Thyroid gland (tissue), 4 donors: ENCODE results near the gene TSSK6. TPM values are rescaled to one million over a fixed set of nuclear protein-coding genes. Genes with fewer than 3 reads are reported as not detected.
A peak's percentile ranks its signal among the peaks of the same experiment; 100 is the strongest.

Experiments used
- DNase-seq, 2 donors: peaks; one replicate each; pipeline ENCODE4 v3.0.0-alpha.2; 2019
- H3K27ac ChIP-seq, 3 donors: fragments of 200-600 bp; sonication (generic); 1 replicate in 2 of 3; 2 replicates in 1 of 3; pipeline ENCODE4 v1.5.1; 2016 to 2019; ENCODE audit warnings: mild to moderate bottlenecking in 1 of 3, moderate library complexity in 1 of 3
- H3K27me3 ChIP-seq: fragments of 200-600 bp; sonication (generic); one replicate; pipeline ENCODE4 v1.5.1; 2019
- H3K36me3 ChIP-seq, 2 donors: fragments of 200-600 bp; sonication (generic); one replicate each; pipeline ENCODE4 v1.5.1; 2016 to 2019
- H3K4me1 ChIP-seq, 2 donors: fragments of 200-600 bp; sonication (generic); one replicate each; pipeline ENCODE4 v1.5.1; 2017 to 2019
- H3K4me3 ChIP-seq, 3 donors: fragments of 200-600 bp; sonication (generic); replicated peaks in 1 of 3; 1 replicate in 2 of 3; 2 replicates in 1 of 3; pipeline ENCODE4 v1.5.1; 2016; ENCODE audit warnings: mild to moderate bottlenecking in 1 of 3
- H3K9me3 ChIP-seq: fragments of 200-600 bp; sonication (generic); one replicate; pipeline ENCODE4 v1.5.1; 2017
- CTCF ChIP-seq, 6 experiments: fragments of 200-600 bp in 3 of 6; fragments of 450-650 bp in 3 of 6; sonication (generic) in 3 of 6; IDR thresholded peaks; one replicate each; pipeline ENCODE4 v1.5.1; 2016 to 2019; ENCODE audit warnings: antibody characterized with exemption in 6 of 6, mild to moderate bottlenecking in 2 of 6, inconsistent platforms in 1 of 6, moderate library complexity in 1 of 6
- POLR2A ChIP-seq, 2 donors: fragments of 450-650 bp; IDR thresholded peaks; one replicate each; pipeline ENCODE4 v1.6.1; 2017; ENCODE audit warnings: antibody characterized with exemption in 2 of 2, mild to moderate bottlenecking in 2 of 2, moderate library complexity in 1 of 2
- WGBS, 2 donors: methylation state at CpG; one replicate each; pipeline ENCODE4 v1.1.5; 2017; 5-methylcytosine and 5-hydroxymethylcytosine counted together
- intact Hi-C: fragments of 100-400 bp; cut with DNase I; formaldehyde crosslinking; loops from one replicate; pipeline ENCODE4 v1.15.1; 2023
- total RNA-seq, 4 donors: library from RNA; depleted of rRNA; stranded (reverse); fragments of >200 nt; gene quantifications; one replicate each; pipeline ENCODE4 v1.2.3, GENCODE V29; 2016

Gene TSSK6
- total RNA-seq, 4 donors from 2014 or later: 1.8 to 7.7 (median 3.8) TPM

GRCh38 chr19:19466201-19466600 lies 49.1 kb downstream of the TSSK6 start:
- intact Hi-C loops: no loop called here
- no peaks in the 10 kb centered on the region for H3K36me3 ChIP-seq
- no peak for DNase-seq
- TF ChIP-seq POLR2A (IDR thresholded peaks at IDR 0.05) (no peak), CTCF (IDR thresholded peaks at IDR 0.05) (no peak)
- no peaks in the 10 kb centered on the region for H3K9me3 ChIP-seq
- H3K27me3 ChIP-seq: no peaks in the 10 kb centered on the region
- peaks cover 48 to 54% of the 10 kb centered on the region in 2 donors for H3K4me1 ChIP-seq
- peak overlapping the region in 2 of 3 donors; percentile 85 to 93 for H3K27ac ChIP-seq
- H3K4me3 ChIP-seq: no peak overlapping the region
- WGBS, 2 donors: 91% methylated on average over 6 of the region's 6 CpGs

- Histone ChIP-seq H3K36me3 (no peaks in the 10 kb centered on the region), H3K9me3 (no peaks in the 10 kb centered on the region), H3K4me1 (peaks cover 51 to 61% of the 10 kb centered on the region in 2 donors), H3K27ac (peak overlapping the region; percentile 85 to 93 (median 93)), H3K27me3 (no peaks in the 10 kb centered on the region), H3K4me3 (no peak overlapping the region)
- 87 to 88% methylated on average over 10 of the region's 12 CpGs for WGBS, 2 donors
- TF ChIP-seq POLR2A (IDR thresholded peaks at IDR 0.05) (no peak), CTCF (IDR thresholded peaks at IDR 0.05) (no peak)
- intact Hi-C loops: no loop called here
- DNase-seq: peak; percentile 60 to 64
Observed at GRCh38 chr19:19465436-19466070, 49.8 kb downstream of the TSSK6 start.

GRCh38 chr19:19464339-19465098 lies 50.8 kb downstream of the TSSK6 start:
- TF ChIP-seq CTCF (IDR thresholded peaks at IDR 0.05) (no peak), POLR2A (IDR thresholded peaks at IDR 0.05) (no peak)
- Histone ChIP-seq H3K27me3 (no peaks in the 10 kb centered on the region), H3K9me3 (no peaks in the 10 kb centered on the region), H3K4me3 (no peak overlapping the region), H3K27ac (peak overlapping the region; percentile 85 to 93 (median 93)), H3K36me3 (no peaks in the 10 kb centered on the region), H3K4me1 (peaks cover 60 to 71% of the 10 kb centered on the region in 2 donors)
- intact Hi-C loops: no loop called here
- peak; percentile 77 for DNase-seq
- WGBS, 2 donors: 19 to 22% methylated on average over 10 to 13 of the region's 13 CpGs

Other genes with a start within 250 kb of the TSSK6 start
- not detected for gene TM6SF2, start 242.2 kb downstream of the TSSK6 start, total RNA-seq
- gene SUGP1, start 195.0 kb downstream of the TSSK6 start, total RNA-seq: 10 to 100 TPM; 20.0 to 45.1 (median 37.4) TPM
- gene MAU2, start 194.7 kb downstream of the TSSK6 start, total RNA-seq: 10 to 100 TPM; 45.1 to 71.1 (median 68.7) TPM
- 10 to 100 TPM; 33.2 to 82.4 (median 51.8) TPM for gene GATAD2A, start 109.9 kb downstream of the TSSK6 start, total RNA-seq
- gene NDUFA13, start 677 bp upstream of the TSSK6 start, total RNA-seq: 100 to 1,000 TPM in 1 of 4 donors, 10 to 100 TPM in 3; 32.8 to 265 (median 63.6) TPM
- gene YJEFN3, start 13.4 kb upstream of the TSSK6 start, total RNA-seq: 1 to 10 TPM in 3 of 4 donors, not detected in 1; 1.9 to 7.2 (median 2.6) TPM
- gene CILP2, start 22.7 kb upstream of the TSSK6 start, total RNA-seq: 1 to 10 TPM in 3 of 4 donors, under 1 TPM in 1; 0.63 to 4.2 (median 2.4) TPM
- 10 to 100 TPM; 22.5 to 62.4 (median 38.4) TPM for gene PBX4, start 103.1 kb upstream of the TSSK6 start, total RNA-seq
- gene LPAR2, start 112.7 kb upstream of the TSSK6 start, total RNA-seq: 10 to 100 TPM; 10.2 to 35.2 (median 22.9) TPM
- gene GMIP, start 128.1 kb upstream of the TSSK6 start, total RNA-seq: 10 to 100 TPM; 12.9 to 23.5 (median 17.3) TPM
- 100 to 1,000 TPM in 3 of 4 donors, 10 to 100 TPM in 1; 97.3 to 293 (median 129) TPM for gene ATP13A1, start 148.1 kb upstream of the TSSK6 start, total RNA-seq
- 10 to 100 TPM in 2 of 4 donors, 1 to 10 TPM in 2; 6.9 to 13.4 (median 11.3) TPM for gene ZNF101, start 153.3 kb upstream of the TSSK6 start, total RNA-seq
- 10 to 100 TPM; 13.8 to 21.1 (median 17.7) TPM for gene ZNF14, start 217.6 kb upstream of the TSSK6 start, total RNA-seq